T-helper 1 cell (primary cell): ENCODE measurements around the gene RGS7.

Experiments
- DNase-seq, 5 donors: peaks; one replicate each; pipeline ENCODE4 v3.0.0-alpha.2; 2012 to 2020

Gene RGS7

GRCh38 chr1:240970253-240970652 is 386.8 kb downstream of the RGS7 start:
- DNase-seq = no peak

GRCh38 chr1:240968864-240969263 is 388.1 kb downstream of the RGS7 start:
- DNase-seq = no peak

- no peak for DNase-seq
Observed at GRCh38 chr1:240967070-240967724, 389.8 kb downstream of the RGS7 start.

GRCh38 chr1:240965581-240966091 is 391.4 kb downstream of the RGS7 start:
- no peak for DNase-seq

- DNase-seq = no peak
Observed at GRCh38 chr1:240962086-240962485, 394.9 kb downstream of the RGS7 start.

- DNase-seq = no peak
Observed at GRCh38 chr1:240956424-240956823, 400.6 kb downstream of the RGS7 start.

- DNase-seq = no peak
Observed at GRCh38 chr1:240956020-240956419, 401.0 kb downstream of the RGS7 start.

GRCh38 chr1:240947438-240948224 is 409.4 kb downstream of the RGS7 start:
- no peak for DNase-seq

GRCh38 chr1:240946926-240947325 is 410.1 kb downstream of the RGS7 start:
- DNase-seq = no peak

- no peak for DNase-seq
Observed at GRCh38 chr1:240942901-240943300, 414.1 kb downstream of the RGS7 start.

GRCh38 chr1:240941701-240942370 is 415.2 kb downstream of the RGS7 start:
- no peak for DNase-seq

GRCh38 chr1:240936911-240937668 is 419.9 kb downstream of the RGS7 start:
- DNase-seq = no peak

- DNase-seq = no peak
Observed at GRCh38 chr1:240935920-240936319, 421.1 kb downstream of the RGS7 start.

- no peak for DNase-seq
Observed at GRCh38 chr1:240931031-240931430, 426.0 kb downstream of the RGS7 start.

- no peak for DNase-seq
Observed at GRCh38 chr1:240928265-240928664, 428.7 kb downstream of the RGS7 start.

- DNase-seq = no peak
Observed at GRCh38 chr1:240927821-240928220, 429.2 kb downstream of the RGS7 start.

GRCh38 chr1:240925273-240925672 is 431.7 kb downstream of the RGS7 start:
- no peak for DNase-seq

GRCh38 chr1:240917976-240918375 is 439.0 kb downstream of the RGS7 start:
- DNase-seq = no peak

GRCh38 chr1:240914506-240914905 is 442.5 kb downstream of the RGS7 start:
- no peak for DNase-seq

GRCh38 chr1:240912821-240913220 is 444.2 kb downstream of the RGS7 start:
- DNase-seq = no peak

GRCh38 chr1:240909701-240910457 is 447.1 kb downstream of the RGS7 start:
- no peak for DNase-seq

- no peak for DNase-seq
Observed at GRCh38 chr1:240906477-240906876, 450.5 kb downstream of the RGS7 start.
